Coronary artery (tissue), 2 donors: ENCODE data around the gene ARFGEF2.

ENCODE experiments used
- DNase-seq: peaks from one replicate; pipeline ENCODE4 v3.0.0-alpha.2; 2017; ENCODE audit warnings: low spot score
- H3K27ac ChIP-seq, 2 donors: fragments of 200-600 bp; sonication (generic); one replicate each; pipeline ENCODE4 v1.5.1; 2016 to 2019
- H3K4me3 ChIP-seq: fragments of 200-600 bp; sonication (generic); 2 replicates; pipeline ENCODE4 v1.5.1; 2016; ENCODE audit warnings: mild to moderate bottlenecking, moderate library complexity
- TF ChIP-seq, protein P1 (sequence below): fragments of 200-600 bp; sonication (generic); IDR thresholded peaks from one replicate; pipeline ENCODE4 v1.5.1; 2019; ENCODE audit warnings: antibody characterized with exemption

The ARFGEF2 gene

GRCh38 chr20:48948612-48949011 is 27.1 kb downstream of the ARFGEF2 start:
- H3K27ac ChIP-seq = no peak overlapping the region
- DNase-seq = no peak
- TF ChIP-seq, protein P1, sequence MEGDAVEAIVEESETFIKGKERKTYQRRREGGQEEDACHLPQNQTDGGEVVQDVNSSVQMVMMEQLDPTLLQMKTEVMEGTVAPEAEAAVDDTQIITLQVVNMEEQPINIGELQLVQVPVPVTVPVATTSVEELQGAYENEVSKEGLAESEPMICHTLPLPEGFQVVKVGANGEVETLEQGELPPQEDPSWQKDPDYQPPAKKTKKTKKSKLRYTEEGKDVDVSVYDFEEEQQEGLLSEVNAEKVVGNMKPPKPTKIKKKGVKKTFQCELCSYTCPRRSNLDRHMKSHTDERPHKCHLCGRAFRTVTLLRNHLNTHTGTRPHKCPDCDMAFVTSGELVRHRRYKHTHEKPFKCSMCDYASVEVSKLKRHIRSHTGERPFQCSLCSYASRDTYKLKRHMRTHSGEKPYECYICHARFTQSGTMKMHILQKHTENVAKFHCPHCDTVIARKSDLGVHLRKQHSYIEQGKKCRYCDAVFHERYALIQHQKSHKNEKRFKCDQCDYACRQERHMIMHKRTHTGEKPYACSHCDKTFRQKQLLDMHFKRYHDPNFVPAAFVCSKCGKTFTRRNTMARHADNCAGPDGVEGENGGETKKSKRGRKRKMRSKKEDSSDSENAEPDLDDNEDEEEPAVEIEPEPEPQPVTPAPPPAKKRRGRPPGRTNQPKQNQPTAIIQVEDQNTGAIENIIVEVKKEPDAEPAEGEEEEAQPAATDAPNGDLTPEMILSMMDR = no peak
- no peak overlapping the region for H3K4me3 ChIP-seq

- no peak overlapping the region for H3K27ac ChIP-seq
- TF ChIP-seq, protein P1 = no peak
- H3K4me3 ChIP-seq = no peak overlapping the region
- no peak for DNase-seq
Measured at GRCh38 chr20:48949304-48950170, 28.0 kb downstream of the ARFGEF2 start.

DNA sequence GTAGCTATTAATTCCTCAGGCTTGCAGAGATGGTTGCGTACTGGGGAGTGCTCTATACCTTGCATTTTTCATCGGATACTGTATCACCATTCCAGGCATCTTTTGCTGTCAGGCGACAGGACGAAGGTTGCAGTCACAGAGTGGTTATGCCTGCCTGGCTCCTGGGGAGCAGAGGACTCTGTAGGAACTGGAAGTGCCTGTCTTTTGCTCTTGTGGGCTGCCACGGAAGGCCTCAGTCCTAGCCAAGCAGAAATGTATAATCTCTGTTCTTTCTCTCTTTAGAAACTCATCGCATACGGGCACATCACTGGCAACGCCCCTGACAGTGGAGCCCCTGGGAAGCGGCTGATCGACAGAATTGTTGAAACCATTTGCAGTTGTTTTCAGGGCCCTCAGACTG is 29.5 kb downstream of the ARFGEF2 start:
- DNase-seq = no peak
- no peak overlapping the region for H3K27ac ChIP-seq
- TF ChIP-seq, protein P1 = no peak

DNA sequence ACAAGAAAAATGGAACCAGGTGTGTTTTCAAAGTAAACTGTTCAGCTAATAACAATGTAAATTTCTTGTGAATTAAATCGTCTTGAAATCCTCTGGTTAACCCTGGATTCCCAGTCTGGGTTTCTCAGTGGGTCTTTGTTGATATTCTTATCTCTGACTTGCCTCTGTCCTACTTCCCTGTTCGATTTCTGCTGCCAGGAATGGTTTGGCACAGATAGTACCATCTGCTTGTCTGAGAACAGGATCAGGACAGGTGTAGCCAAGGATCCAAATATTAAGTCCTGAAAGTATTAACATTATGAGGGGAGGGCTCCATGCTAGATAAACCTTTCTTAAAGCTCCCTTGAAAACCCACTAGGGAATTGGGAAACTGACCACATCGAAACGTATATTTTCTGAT is 30.1 kb downstream of the ARFGEF2 start:
- no peak for DNase-seq
- Histone ChIP-seq H3K27ac (no peak overlapping the region), H3K4me3 (no peak overlapping the region)
- TF ChIP-seq, protein P1 = no peak

More for the DNA sequence above, 29.5 kb downstream of the ARFGEF2 start:
- no peak overlapping the region for H3K4me3 ChIP-seq

DNA sequence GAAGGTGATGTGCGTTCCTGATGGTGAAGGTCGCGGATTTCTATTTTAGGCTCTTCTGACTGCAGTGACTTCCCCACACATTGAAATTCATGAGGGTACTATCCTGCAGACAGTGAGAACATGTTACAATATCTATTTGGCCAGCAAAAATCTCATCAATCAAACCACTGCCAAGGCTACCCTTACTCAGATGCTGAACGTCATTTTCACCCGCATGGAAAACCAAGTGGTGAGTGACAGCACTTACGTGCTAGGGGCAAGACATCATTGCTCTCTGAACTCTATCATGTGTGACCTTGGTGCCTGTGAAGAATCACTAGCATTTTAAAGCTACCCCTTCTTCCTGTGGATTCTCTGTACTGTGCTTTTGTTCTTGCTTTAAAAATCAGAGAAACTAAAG is 31.1 kb downstream of the ARFGEF2 start:
- no peak for DNase-seq
- Histone ChIP-seq H3K4me3 (no peak overlapping the region), H3K27ac (no peak overlapping the region)
- TF ChIP-seq, protein P1 = no peak

- Histone ChIP-seq H3K27ac (no peak overlapping the region), H3K4me3 (no peak overlapping the region)
- TF ChIP-seq, protein P1 = no peak
- no peak for DNase-seq
Measured at GRCh38 chr20:48953653-48954052, 32.1 kb downstream of the ARFGEF2 start.

- Histone ChIP-seq H3K27ac (no peak overlapping the region), H3K4me3 (no peak overlapping the region)
- TF ChIP-seq, protein P1 = no peak
- no peak for DNase-seq
Measured at GRCh38 chr20:48956052-48956451, 34.5 kb downstream of the ARFGEF2 start.
